SU-DHL-6 (cell line): ENCODE data around the gene DRAP1.

Experiments
- H2AFZ ChIP-seq: fragments of 200-600 bp; sonication (generic); 2 replicates; pipeline ENCODE4 v1.6.1; 2014; ENCODE audit warnings: low read depth, mild to moderate bottlenecking, moderate library complexity, mixed read lengths, antibody characterized with exemption, low read length; ENCODE audit not compliant: severe bottlenecking
- H3F3A ChIP-seq: fragments of 200-600 bp; shearing (Covaris generic); 2 replicates; pipeline ENCODE4 v1.6.0; 2016; ENCODE audit warnings: antibody characterized with exemption, mild to moderate bottlenecking; ENCODE audit not compliant: insufficient read depth
- H3K27ac ChIP-seq: fragments of 200-600 bp; sonication (generic); 2 replicates; pipeline ENCODE4 v1.5.1; 2016; ENCODE audit warnings: low read depth, mild to moderate bottlenecking, low read length, moderate library complexity, mixed read lengths
- H3K27me3 ChIP-seq: fragments of 200-600 bp; sonication (generic), shearing (Covaris generic); 2 replicates; pipeline ENCODE4 v1.6.0; 2014; ENCODE audit warnings: mild to moderate bottlenecking, low read length
- H3K36me3 ChIP-seq: fragments of 200-600 bp; sonication (generic); 2 replicates; pipeline ENCODE4 v1.6.1; 2014; ENCODE audit warnings: mild to moderate bottlenecking, low read length, mixed read lengths
- H3K4me2 ChIP-seq: fragments of 300-600, 200-600 bp; shearing (Covaris generic), sonication (generic); 2 replicates; pipeline ENCODE4 v1.6.0; 2014; ENCODE audit warnings: low read length, low read depth, mild to moderate bottlenecking; ENCODE audit not compliant: poor library complexity, severe bottlenecking
- H3K4me3 ChIP-seq: fragments of 200-600 bp; sonication (generic); 2 replicates; pipeline ENCODE4 v1.5.1; 2014; ENCODE audit warnings: antibody characterized with exemption, low read length, mild to moderate bottlenecking, mixed read lengths; ENCODE audit not compliant: insufficient read depth, poor library complexity, severe bottlenecking
- H3K79me2 ChIP-seq: fragments of 200-600 bp; sonication (generic); 2 replicates; pipeline ENCODE4 v1.6.1; 2014; ENCODE audit warnings: mild to moderate bottlenecking, low read length, moderate library complexity; ENCODE audit not compliant: insufficient read depth
- H3K9ac ChIP-seq: fragments of 200-600 bp; sonication (generic); 2 replicates; pipeline ENCODE4 v1.7.0; 2014; ENCODE audit warnings: mild to moderate bottlenecking, low read length
- H3K9me2 ChIP-seq: fragments of 200-600 bp; sonication (generic); replicated peaks from 2 replicates; pipeline ENCODE4 v1.6.1; 2014; ENCODE audit warnings: low read length; ENCODE audit not compliant: insufficient read depth
- H3K9me3 ChIP-seq: fragments of 200-600 bp; sonication (generic); 2 replicates; pipeline ENCODE4 v1.6.1; 2014; ENCODE audit warnings: low read length, mixed read lengths; ENCODE audit not compliant: insufficient read depth
- H4K20me1 ChIP-seq: fragments of 200-600 bp; sonication (generic); 2 replicates; pipeline ENCODE4 v1.6.1; 2014; ENCODE audit warnings: low read depth, mild to moderate bottlenecking, antibody characterized with exemption, low read length, moderate library complexity, mixed read lengths
- EZH2phosphoT487 ChIP-seq: fragments of 200-600 bp; sonication (generic), shearing (Covaris generic); conservative IDR thresholded peaks from 2 replicates; pipeline ENCODE4 v1.6.1; 2018; ENCODE audit warnings: mild to moderate bottlenecking, antibody characterized with exemption, low read length, moderate library complexity, mixed read lengths
- TF ChIP-seq, protein P1 (sequence below): fragments of 200-600 bp; sonication (generic); IDR thresholded peaks from one replicate; pipeline ENCODE4 v1.5.1; 2017; ENCODE audit warnings: antibody characterized with exemption, mild to moderate bottlenecking, low read length, moderate library complexity; ENCODE audit not compliant: insufficient read depth, poor library complexity, severe bottlenecking

Gene DRAP1

GRCh38 chr11:65883786-65884715, 35.2 kb upstream of the DRAP1 start:
- Histone ChIP-seq H4K20me1 (no peaks in the 10 kb centered on the region), H3K9me2 (no peaks in the 10 kb centered on the region), H2AFZ (no peak overlapping the region), H3K79me2 (0 out of 2 replicates have a peak, but pooled peaks cover 6% of the 10 kb centered on the region), H3K9me3 (no peaks in the 10 kb centered on the region), H3F3A (peaks cover 12% of the 10 kb centered on the region), H3K36me3 (no peaks in the 10 kb centered on the region), H3K27ac (no peak overlapping the region), H3K4me3 (no peak overlapping the region), H3K4me2 (no peak overlapping the region), H3K27me3 (no peaks in the 10 kb centered on the region), H3K9ac (no peak overlapping the region)
- TF ChIP-seq, protein P1, sequence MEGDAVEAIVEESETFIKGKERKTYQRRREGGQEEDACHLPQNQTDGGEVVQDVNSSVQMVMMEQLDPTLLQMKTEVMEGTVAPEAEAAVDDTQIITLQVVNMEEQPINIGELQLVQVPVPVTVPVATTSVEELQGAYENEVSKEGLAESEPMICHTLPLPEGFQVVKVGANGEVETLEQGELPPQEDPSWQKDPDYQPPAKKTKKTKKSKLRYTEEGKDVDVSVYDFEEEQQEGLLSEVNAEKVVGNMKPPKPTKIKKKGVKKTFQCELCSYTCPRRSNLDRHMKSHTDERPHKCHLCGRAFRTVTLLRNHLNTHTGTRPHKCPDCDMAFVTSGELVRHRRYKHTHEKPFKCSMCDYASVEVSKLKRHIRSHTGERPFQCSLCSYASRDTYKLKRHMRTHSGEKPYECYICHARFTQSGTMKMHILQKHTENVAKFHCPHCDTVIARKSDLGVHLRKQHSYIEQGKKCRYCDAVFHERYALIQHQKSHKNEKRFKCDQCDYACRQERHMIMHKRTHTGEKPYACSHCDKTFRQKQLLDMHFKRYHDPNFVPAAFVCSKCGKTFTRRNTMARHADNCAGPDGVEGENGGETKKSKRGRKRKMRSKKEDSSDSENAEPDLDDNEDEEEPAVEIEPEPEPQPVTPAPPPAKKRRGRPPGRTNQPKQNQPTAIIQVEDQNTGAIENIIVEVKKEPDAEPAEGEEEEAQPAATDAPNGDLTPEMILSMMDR: no peak
- TF ChIP-seq EZH2phosphoT487: no peak

DNA sequence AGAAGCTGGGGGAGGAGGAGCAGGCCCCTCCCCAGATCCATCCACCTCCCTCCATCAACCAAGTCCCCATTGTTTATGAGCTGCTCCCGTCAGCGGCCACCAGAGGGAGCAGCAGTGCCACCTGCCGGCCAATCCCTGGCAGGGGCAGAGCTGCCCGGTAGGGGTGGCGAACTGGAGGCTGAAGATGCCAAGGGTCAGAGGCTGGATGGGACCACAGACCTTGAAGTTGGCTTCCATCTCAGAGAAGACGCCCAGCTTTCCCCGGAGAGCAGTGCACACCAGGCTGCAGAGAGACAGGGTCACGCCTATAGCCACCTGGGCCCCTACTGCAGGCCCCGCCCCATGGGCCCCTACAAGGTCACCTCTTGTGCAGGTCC, 34.5 kb upstream of the DRAP1 start:
- H3K27ac ChIP-seq: no peak overlapping the region
- H3K9me3 ChIP-seq: no peaks in the 10 kb centered on the region
- no peaks in the 10 kb centered on the region for H3K9me2 ChIP-seq
- no peak overlapping the region; the same call in 1 of the 2 replicates for H3K9ac ChIP-seq
- no peaks in the 10 kb centered on the region for H3K27me3 ChIP-seq
- 0 out of 2 replicates have a peak, but pooled peaks cover 6% of the 10 kb centered on the region for H3K79me2 ChIP-seq
- H3K4me3 ChIP-seq: no peak overlapping the region
- peak overlapping the region; percentile 9 for H3K4me2 ChIP-seq
- peaks cover 19% of the 10 kb centered on the region for H3F3A ChIP-seq
- no peaks in the 10 kb centered on the region for H3K36me3 ChIP-seq
- H2AFZ ChIP-seq: no peak overlapping the region
- no peaks in the 10 kb centered on the region for H4K20me1 ChIP-seq
- TF ChIP-seq, protein P1: peak; percentile 99
- no peak for TF ChIP-seq EZH2phosphoT487

- Histone ChIP-seq H3F3A (peaks cover 24% of the 10 kb centered on the region), H3K79me2 (0 out of 2 replicates have a peak, but pooled peaks cover 6% of the 10 kb centered on the region), H3K4me2 (peak overlapping the region; percentile 9), H4K20me1 (no peaks in the 10 kb centered on the region), H3K4me3 (no peak overlapping the region), H3K9ac (no peak overlapping the region; the same call in 1 of the 2 replicates), H3K27me3 (no peaks in the 10 kb centered on the region), H3K9me2 (no peaks in the 10 kb centered on the region), H2AFZ (no peak overlapping the region), H3K27ac (no peak overlapping the region), H3K36me3 (no peaks in the 10 kb centered on the region), H3K9me3 (no peaks in the 10 kb centered on the region)
- no peak for TF ChIP-seq EZH2phosphoT487
- TF ChIP-seq, protein P1: no peak
These were observed 34.0 kb upstream of the DRAP1 start for GRCh38 chr11:65885231-65885630.
